Measurements from ENCODE around the gene IFIT3.
A peak's percentile ranks its signal among the peaks of the same experiment; 100 is the strongest.

GRCh38 chr10:89369156-89370105 lies 41.6 kb downstream of the IFIT3 start:
- peak in 4 of 7 experiments; percentile 13 to 43 (median 38) for TF ChIP-seq CTCF (IDR thresholded peaks at IDR 0.05)
- TF ChIP-seq POLR2A (IDR thresholded peaks at IDR 0.05): no peak

All from body of pancreas (tissue), 4 donors.